Uterus (tissue), 4 donors: Measurements from ENCODE around the gene PRKAR1A. TPM values are rescaled to one million over a fixed set of nuclear protein-coding genes. Genes with fewer than 3 reads are reported as not detected.
"Not testable (repeated sequence)": the region's sequence is repeated elsewhere in the genome, so short reads cannot be mapped to it uniquely, and the experiment has no call there.

Experiments used
- DNase-seq, 2 donors: peaks; one replicate each; pipeline ENCODE4 v3.0.0-alpha.2; 2019 to 2020
- H3K27ac ChIP-seq, 2 donors: fragments of 200-600 bp; sonication (generic); 1 replicate in 1 of 2; 2 replicates in 1 of 2; pipeline ENCODE4 v1.5.1; 2016 to 2018
- H3K27me3 ChIP-seq, 2 donors: fragments of 200-600 bp; sonication (generic); one replicate each; pipeline ENCODE4 v1.5.1; 2018 to 2019; ENCODE audit warnings: control low read depth in 1 of 2
- H3K36me3 ChIP-seq, 2 donors: fragments of 200-600 bp; sonication (generic); one replicate each; pipeline ENCODE4 v1.5.1; 2019; ENCODE audit warnings: control low read depth in 1 of 2
- H3K4me1 ChIP-seq, 2 donors: fragments of 200-600 bp; sonication (generic); one replicate each; pipeline ENCODE4 v1.5.1; 2018 to 2019; ENCODE audit warnings: control low read depth in 1 of 2
- H3K4me3 ChIP-seq, 2 donors: fragments of 200-600 bp; sonication (generic); 1 replicate in 1 of 2; 2 replicates in 1 of 2; pipeline ENCODE4 v1.5.1; 2018 to 2019; ENCODE audit warnings: mild to moderate bottlenecking in 1 of 2
- H3K9me3 ChIP-seq, 2 donors: fragments of 200-600 bp; sonication (generic); one replicate each; pipeline ENCODE4 v1.5.1; 2019; ENCODE audit warnings: control low read depth in 1 of 2
- CTCF ChIP-seq, 4 experiments: fragments of 200-600 bp in 2 of 4; fragments of 450-650 bp in 2 of 4; sonication (generic) in 2 of 4; IDR thresholded peaks; one replicate each; pipeline ENCODE4 v1.5.1; 2016 to 2019; ENCODE audit warnings: antibody characterized with exemption in 4 of 4, mild to moderate bottlenecking in 2 of 4, moderate library complexity in 1 of 4
- POLR2A ChIP-seq, 2 donors: fragments of 450-650 bp; IDR thresholded peaks; one replicate each; pipeline ENCODE4 v1.6.1; 2016; ENCODE audit warnings: antibody characterized with exemption in 2 of 2, mild to moderate bottlenecking in 1 of 2, moderate library complexity in 1 of 2
- intact Hi-C: fragments of 100-400 bp; cut with DNase I; formaldehyde crosslinking; loops from one replicate; pipeline ENCODE4 v1.15.1; 2023; ENCODE audit warnings: low total_unique reads
- total RNA-seq, 4 donors: library from RNA; depleted of rRNA in 3 of 4; stranded (reverse); fragments of >200 nt in 3 of 4; gene quantifications; one replicate each; pipeline versions ENCODE4 v1.1.0 to v1.2.4, GENCODE V29; 2014 to 2023
- donor health status: DM: yes; HTN: yes; CAD: no.

The PRKAR1A gene
- total RNA-seq, 4 donors from 2014 or later = 171 to 532 (median 388) TPM

DNA sequence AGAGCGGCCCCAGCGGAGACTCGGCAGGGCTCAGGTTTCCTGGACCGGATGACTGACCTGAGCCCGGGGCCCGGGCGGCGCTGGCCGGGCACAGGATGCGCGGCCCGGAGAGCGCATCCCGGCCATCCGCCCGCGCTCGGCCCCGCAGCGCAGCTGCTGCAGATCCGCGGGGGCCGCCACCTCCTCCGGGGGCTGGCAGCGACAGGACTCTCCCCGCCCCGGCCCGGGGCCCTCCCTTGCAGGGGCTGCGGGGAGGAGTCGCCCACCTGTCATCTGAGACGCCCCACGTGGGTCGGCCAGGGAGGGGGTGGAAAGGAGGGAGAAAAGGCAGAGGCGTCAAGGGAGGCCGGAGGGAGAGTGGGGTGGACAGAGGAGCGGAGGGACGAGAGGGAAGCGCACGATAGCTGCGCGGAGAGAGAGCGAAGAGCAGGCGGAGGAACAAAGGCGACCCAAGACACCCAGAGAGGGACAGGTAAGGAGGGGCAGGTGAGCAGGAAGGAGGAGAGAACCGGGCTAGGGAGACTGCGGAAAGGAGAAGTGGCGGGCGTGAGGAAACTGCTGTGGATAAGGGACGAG is 471 bp upstream of the PRKAR1A start:
- H3K27ac ChIP-seq = peak overlapping the region; percentile 99
- intact Hi-C loops = no loop called here
- H3K27me3 ChIP-seq = no peaks in the 10 kb centered on the region
- peaks cover 0 to 3% of the 10 kb centered on the region in 2 donors for H3K4me1 ChIP-seq
- DNase-seq = peak; percentile 88 to 89
- peak overlapping the region; percentile 64 to 75 for H3K4me3 ChIP-seq
- TF ChIP-seq CTCF (IDR thresholded peaks at IDR 0.05) (peak in 1 of 4 experiments; percentile 34), POLR2A (IDR thresholded peaks at IDR 0.05) (peak in 1 of 2 donors; percentile 46)
- H3K9me3 ChIP-seq = no peaks in the 10 kb centered on the region
- H3K36me3 ChIP-seq = no peaks in the 10 kb centered on the region

GRCh38 chr17:68512960-68513474 is 787 bp downstream of the PRKAR1A start:
- DNase-seq = peak in 1 of 2 donors; percentile 22
- intact Hi-C loops = no loop called here

GRCh38 chr17:68513932-68514331 is 1.7 kb downstream of the PRKAR1A start:
- Histone ChIP-seq H3K4me3 (peak overlapping the region; percentile 64 to 75), H3K4me1 (peaks cover 0 to 3% of the 10 kb centered on the region in 2 donors), H3K27me3 (no peaks in the 10 kb centered on the region), H3K27ac (peak overlapping the region; percentile 99), H3K9me3 (no peaks in the 10 kb centered on the region), H3K36me3 (no peaks in the 10 kb centered on the region)
- TF ChIP-seq POLR2A (IDR thresholded peaks at IDR 0.05) (no peak), CTCF (IDR thresholded peaks at IDR 0.05) (no peak)
- no peak for DNase-seq
- intact Hi-C loops = no loop called here

More at GRCh38 chr17:68512960-68513474, 787 bp downstream of the PRKAR1A start:
- Histone ChIP-seq H3K4me3 (peak overlapping the region; percentile 64 to 75), H3K36me3 (no peaks in the 10 kb centered on the region), H3K9me3 (no peaks in the 10 kb centered on the region), H3K27me3 (no peaks in the 10 kb centered on the region), H3K4me1 (peaks cover 0 to 3% of the 10 kb centered on the region in 2 donors), H3K27ac (peak overlapping the region; percentile 99)
- TF ChIP-seq CTCF (IDR thresholded peaks at IDR 0.05) (no peak), POLR2A (IDR thresholded peaks at IDR 0.05) (no peak)

- no peaks in the 10 kb centered on the region for H3K36me3 ChIP-seq
- intact Hi-C loops = no loop called here
- no peak for TF ChIP-seq CTCF (IDR thresholded peaks at IDR 0.05)
- no peak for TF ChIP-seq POLR2A (IDR thresholded peaks at IDR 0.05)
- DNase-seq = no peak
- H3K27me3 ChIP-seq = no peaks in the 10 kb centered on the region
- H3K27ac ChIP-seq = peak overlapping the region; percentile 16 to 99
- no peaks in the 10 kb centered on the region for H3K9me3 ChIP-seq
- H3K4me1 ChIP-seq = peaks cover 0 to 3% of the 10 kb centered on the region in 2 donors
- H3K4me3 ChIP-seq = no peak overlapping the region
Observed at GRCh38 chr17:68514831-68515635, 2.8 kb downstream of the PRKAR1A start.

DNA sequence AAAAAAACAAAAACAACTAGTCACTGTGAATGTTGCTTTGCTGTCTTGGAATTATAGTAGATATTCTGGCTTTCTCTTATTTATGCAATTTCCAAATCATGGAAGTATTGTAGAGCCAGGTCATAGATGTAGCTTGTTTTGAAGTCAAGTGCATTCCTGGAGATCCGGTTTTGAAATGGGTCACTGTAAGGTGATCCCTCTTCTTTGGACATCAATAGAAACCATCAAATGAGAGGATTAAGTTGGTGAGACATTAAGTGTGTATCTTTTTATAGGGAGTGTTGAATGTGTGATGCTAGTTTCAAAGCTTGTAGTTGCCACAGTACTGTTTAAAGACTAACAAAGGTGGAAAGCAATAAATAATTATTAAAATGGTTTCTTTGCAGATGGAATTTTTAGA is 4.5 kb downstream of the PRKAR1A start:
- no peak for TF ChIP-seq POLR2A (IDR thresholded peaks at IDR 0.05)
- no peak for TF ChIP-seq CTCF (IDR thresholded peaks at IDR 0.05)
- Histone ChIP-seq H3K9me3 (no peaks in the 10 kb centered on the region), H3K27me3 (no peaks in the 10 kb centered on the region), H3K36me3 (no peaks in the 10 kb centered on the region), H3K4me1 (no peaks in the 10 kb centered on the region), H3K4me3 (no peak overlapping the region), H3K27ac (no peak overlapping the region)
- intact Hi-C loops = no loop called here
- DNase-seq = no peak

GRCh38 chr17:68517605-68518004 is 5.4 kb downstream of the PRKAR1A start:
- H3K27me3 ChIP-seq, H3K9me3 ChIP-seq, DNase-seq, H3K4me1 ChIP-seq, H3K4me3 ChIP-seq, H3K36me3 ChIP-seq, H3K27ac ChIP-seq, intact Hi-C loops: not testable (repeated sequence)
